A204.1 (cell line): ENCODE results near the gene ENOX1.

Source experiments
- FAIRE-seq: peaks from 2 replicates; lab custom pipeline; 2012; peaks lifted over from hg19 to GRCh38; lab: Jason Lieb, UNC

The ENOX1 gene

DNA sequence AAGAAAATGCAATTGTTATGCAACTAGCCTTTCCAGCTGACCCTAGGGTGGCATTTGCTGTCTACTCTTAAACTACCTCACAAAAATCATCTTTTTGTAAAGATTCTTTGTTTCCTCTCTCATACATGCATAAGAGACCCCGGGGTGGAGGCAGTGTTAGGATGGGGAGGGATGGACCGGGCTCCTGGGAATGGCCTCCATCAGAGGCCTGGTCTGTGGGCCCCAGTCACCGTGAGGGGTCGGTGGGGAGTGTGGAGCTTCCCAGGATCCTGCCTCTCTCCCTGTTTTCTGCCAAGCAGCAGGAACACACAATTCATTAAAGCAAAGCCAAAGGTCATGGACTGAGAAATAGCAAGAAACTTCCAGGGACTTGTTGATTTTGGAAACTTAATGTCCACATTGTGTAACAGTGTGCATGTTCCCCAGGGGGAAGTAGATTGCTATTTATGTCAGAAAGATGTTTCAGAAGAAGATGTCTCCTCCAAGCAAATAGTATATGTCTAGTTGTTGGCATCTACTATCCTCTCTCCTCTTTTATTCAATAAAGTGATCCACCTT lies 241.4 kb downstream of the ENOX1 start:
- FAIRE-seq: no peak

DNA sequence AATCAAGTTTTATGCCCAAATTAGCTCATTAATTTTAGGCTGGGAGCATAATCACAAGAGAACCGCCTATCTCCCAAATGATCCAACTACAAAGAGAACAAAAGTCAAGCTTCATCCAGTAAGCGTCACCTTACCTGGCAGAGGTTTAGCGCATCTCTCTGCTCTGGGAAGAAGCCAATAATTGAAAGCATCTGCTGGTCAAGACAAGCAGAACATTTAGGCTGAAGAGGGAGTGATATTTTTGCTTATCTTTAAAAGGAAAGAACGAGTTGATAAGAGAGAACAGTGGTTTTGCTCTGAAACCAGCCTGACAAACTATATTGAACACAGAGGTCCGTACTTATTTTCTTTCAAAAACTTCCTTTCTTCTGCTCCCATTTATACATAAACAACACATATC lies 242.1 kb downstream of the ENOX1 start:
- no peak for FAIRE-seq

DNA sequence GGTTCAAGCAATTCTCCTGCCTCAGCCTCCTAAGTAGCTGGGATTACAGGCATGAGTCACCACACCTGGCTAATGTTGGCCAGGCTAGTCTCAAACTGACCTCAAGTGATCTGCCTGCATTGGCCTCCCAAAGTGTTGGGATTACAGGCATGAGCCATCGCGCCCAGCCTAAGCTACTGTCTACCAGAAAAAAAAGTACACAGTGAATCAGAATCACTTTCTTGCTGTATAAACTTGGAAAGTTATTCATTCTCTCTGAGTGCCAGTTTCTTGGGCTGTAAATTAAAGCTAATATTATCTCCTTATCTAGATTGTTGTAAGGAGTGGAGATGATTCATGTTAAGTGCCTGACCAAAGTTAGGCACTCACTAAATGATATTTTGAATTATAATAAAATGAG lies 242.8 kb downstream of the ENOX1 start:
- no peak for FAIRE-seq

DNA sequence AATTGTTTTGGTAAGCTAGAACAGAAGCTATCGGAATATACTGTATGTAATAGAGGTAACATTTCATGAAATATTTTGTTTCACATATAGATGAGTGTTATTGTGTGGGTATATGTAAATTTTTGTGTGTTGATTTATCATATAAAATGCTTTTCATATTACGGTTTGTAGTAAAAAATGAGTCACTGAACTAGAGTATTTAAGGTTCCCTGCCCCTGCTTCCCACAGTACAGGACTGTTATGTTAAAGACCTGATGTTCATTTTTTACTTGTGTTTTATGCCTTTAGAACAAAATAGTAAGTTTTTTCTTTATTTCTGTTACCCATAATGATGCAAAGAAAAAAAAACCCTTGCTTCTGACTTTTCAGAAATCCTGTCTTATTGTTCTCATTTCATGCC lies 243.4 kb downstream of the ENOX1 start:
- no peak for FAIRE-seq

DNA sequence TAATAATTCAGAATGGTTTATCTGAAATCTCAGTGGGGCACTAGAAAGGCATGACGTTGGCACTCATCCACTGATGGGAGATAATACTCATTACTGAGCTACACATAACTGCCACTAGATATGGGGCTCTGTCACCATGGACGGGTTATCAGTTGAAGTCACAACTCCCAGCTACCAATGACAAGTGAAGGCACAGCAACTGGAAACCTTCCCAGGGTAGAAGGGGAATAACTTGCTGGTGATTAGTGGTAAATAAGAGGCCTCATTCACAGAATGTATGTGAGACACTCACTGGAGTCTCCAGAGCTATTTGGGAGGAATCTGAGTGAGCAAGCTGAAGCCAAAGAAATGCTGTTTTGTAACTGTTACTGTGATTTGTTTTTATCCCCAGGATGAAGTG lies 249.6 kb downstream of the ENOX1 start:
- FAIRE-seq: no peak

DNA sequence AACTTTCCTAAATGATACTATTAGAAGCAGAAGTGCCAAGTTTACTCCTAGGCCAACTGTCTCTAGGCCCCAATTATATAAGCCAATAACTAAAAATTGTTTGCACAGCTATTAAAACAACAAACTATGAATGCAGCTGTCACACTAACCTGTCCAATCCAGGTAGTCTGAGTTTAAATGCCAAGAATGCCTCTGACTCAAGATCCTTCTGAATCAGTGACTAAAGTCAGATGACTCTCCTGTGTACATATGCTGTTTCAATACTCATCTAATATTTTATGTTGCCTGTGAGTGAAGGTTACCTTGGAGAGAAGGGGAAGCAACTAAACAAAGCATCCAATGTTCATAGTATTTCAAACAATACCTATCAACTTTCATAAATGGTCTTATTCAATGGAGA lies 257.0 kb downstream of the ENOX1 start:
- FAIRE-seq: no peak

DNA sequence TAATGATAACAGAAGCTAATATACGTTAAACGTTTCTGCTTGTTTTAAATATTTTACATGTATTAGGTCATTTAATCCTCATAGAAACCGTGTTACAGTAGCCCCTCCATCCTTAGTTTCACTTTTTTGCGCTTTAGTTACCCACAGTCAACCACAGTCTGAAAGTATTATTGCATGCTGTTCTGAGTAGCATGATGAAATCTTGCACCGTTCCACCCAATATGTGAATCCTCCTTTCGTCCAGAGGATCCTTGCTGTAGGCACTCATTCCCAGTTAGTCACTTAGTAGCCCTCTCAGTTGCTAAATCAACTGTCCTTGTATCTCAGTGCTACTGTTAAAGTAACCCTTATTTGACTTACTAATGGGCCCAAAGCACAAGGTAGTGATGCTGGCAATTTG lies 257.8 kb downstream of the ENOX1 start:
- FAIRE-seq: no peak

DNA sequence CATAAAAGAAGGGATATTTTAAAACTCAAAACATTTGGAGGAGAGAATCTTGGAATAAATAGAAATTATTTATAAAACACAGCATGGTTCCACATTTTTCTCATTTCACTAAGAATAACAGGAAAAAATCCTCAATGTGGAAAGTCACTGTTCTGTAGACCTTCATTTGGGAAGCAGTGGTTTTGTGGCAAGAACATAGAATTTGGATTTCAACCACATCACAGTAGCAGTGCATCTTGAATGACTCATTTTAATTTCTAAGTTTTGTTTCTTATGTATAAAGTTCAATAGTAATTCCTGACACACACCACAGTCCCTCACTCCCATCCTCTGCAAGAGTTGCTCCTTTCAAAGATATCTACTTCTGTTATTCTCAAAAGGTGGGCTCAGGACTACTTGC lies 264.0 kb downstream of the ENOX1 start:
- no peak for FAIRE-seq

DNA sequence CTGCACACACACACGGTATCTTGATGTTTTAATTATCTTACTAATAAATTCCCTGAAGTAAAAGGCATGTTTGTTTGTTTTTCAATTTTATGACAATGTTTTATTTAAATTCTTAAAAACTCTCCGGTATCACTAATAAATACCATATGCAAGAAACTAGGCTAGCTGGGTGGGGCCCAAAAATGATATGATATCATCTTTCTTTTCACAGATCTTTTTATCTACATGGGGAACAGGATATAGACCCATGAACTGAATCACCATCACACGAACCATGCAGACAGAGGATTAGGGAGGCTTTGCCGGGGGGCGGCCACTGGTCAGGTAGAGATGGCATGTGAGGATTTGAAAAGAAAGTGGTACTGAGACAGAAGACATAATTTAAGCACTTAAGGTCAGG lies 266.4 kb downstream of the ENOX1 start:
- no peak for FAIRE-seq

DNA sequence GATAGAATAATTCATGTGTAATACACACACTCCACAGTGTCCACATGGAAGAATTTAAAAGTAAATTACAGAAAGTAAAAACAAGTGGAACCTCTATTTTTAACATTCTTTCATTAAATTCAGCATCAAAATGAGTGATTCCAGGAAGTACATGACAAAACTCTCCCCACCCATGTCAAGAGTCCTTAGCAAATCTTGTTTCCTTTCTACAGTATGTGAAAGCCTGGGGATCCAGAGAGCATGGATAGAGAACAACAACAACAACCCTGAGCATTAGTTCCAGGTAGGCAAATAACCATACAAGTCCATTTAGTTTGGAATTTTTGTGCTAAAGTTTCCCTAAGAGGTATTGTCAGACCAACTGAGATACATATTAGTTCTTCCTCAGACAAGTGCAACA lies 267.9 kb downstream of the ENOX1 start:
- no peak for FAIRE-seq

DNA sequence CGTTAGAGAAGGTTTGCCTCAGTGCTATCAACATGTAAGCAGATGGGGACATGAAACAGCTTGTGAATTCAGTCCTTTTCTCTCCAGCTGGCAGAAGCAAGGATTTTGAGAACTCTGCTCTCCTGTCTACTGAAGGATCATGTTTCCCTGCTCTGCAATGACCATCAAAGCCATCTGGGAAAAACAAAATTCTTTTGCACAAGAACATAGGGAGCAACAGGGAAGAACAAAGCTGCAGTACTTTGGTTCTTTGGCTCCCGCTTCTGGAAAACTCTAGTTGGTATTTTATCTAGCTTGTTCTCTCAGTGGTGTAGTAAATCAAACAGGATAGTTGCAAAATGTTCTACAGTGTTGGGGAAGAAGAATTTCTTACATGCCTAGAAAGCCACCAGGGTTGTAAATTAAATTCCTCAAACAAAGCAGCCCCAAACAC lies 270.4 kb downstream of the ENOX1 start:
- FAIRE-seq: no peak

DNA sequence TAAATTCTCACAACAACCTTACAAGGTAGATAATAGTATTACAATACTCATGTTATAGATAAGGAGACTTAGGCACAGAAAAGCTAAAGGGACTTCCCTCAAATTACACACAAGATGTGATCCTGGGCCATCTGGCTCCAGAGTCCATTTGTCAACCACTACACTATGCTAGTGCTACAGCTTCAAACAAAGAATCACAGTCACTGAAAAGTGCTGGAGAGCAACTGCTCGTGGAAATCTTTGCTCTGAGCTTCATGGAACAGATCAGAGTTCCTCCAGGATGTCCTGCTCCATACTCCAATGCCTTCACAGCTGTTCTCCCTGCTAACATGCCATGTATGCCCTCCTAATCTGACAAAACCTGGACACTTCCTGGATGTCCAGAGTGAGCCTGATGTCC lies 271.2 kb downstream of the ENOX1 start:
- no peak for FAIRE-seq

DNA sequence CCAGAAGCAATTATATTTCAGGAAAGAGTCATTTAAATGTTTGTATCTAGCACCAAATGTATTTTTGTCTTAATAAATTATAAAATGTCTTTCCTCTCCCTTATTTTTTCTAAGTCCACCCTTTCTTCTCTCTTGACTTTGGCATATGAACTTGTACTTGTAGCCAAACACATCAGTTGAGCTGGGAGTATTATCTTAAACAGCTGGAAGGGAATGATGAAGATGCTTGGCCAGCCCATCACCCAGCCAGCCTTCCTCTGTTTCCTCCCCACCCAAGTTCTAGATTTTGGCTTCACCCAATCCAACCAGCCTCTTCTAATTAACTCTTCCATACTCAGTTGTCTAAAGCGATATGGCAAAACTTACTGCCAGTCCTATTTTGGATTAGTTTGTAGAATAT lies 272.5 kb downstream of the ENOX1 start:
- FAIRE-seq: no peak

DNA sequence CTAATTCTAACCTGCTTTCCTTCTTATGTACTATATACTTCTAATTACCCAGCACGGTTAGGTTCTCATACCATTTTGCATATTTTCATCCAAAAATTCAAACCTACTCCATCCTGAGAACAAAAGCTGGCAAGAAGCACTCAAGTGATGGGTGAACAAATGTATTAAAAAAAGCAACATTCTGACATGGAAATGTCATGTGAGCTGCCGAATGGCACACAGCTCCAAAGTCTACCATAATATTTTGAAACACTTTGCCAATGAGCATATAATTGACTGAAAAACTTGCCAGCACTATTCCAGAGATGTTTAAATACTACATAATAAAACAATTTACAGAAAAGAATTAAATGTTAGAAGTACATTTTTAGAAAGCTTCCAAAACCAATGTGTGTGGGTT lies 274.6 kb downstream of the ENOX1 start:
- FAIRE-seq: no peak

DNA sequence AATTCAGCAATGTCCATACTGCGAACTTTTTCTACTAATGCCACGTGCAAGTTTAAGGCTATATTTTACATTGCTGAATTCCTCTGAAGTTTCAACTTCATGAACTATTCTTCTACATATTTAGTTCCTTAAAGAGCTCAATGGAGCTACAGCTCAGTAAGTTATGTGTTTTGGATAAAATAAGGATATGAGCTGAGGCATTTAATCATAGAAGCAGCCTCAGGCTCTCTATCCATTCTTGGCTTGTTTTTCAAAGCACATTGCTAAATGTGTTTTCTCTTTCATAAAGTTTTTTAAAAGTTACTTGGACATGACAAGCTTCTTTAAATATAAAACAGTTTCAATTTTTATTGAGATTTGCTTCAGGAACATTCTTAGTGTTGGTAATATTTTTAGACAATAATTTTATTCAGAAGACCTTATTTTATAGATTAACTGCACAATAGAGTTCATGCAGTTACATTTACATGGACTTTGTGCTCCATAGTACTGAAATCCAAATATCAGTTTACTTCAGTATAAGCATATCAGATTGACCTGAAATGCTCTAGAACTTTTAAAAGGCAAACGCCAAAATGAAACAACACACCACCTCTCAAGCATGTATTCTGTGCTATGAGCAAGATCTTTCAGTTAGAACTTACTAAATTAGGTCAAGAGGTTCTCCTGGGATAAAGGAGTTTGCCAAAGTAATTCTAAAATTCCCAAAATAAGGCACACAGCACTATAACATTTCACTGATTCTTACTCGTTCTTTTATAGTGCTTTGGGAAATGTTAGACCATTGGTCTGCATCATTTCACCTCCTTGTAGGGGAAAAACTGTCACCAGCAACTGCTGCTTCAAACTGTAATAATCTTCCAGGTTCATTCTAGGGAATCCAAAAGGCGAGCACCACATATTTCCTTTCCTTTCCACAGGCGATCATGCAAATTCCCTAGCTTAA lies 275.5 kb downstream of the ENOX1 start:
- no peak for FAIRE-seq

DNA sequence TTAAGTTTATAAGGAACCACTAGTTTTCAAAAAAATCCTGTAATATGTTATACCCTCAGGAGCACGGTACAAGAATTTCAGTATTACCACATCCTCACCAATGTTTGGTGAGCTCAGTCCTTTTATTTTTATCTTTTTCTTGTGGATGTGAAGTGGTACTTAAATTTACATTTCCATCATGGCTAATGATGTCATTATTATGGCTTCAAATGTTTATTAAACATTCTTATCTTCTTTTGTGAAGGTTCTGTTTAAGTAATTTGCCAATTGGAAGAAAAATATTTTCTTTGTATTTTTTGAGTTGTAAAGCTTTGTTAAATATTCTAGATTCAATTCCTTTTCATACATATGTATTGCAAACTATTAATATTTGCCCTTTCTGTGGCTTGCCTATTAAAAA lies 291.0 kb downstream of the ENOX1 start:
- FAIRE-seq: no peak

DNA sequence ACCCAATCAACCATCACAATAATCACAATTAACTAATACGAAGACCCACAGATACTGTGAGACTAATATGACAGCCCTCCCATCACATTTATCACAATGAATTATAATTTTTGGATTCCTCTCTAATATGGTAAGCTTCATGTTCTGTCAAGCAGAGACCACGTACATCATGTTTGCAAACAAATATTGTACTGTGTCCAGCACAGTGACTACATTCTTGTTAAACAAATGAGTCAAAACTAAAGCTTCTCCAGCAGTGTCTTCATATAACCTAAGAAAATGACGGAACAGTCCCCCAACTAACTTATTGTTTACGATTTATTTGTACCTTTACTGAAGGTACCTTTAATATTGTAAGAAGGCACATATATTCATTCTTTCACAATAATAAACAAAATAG lies 292.6 kb downstream of the ENOX1 start:
- no peak for FAIRE-seq

DNA sequence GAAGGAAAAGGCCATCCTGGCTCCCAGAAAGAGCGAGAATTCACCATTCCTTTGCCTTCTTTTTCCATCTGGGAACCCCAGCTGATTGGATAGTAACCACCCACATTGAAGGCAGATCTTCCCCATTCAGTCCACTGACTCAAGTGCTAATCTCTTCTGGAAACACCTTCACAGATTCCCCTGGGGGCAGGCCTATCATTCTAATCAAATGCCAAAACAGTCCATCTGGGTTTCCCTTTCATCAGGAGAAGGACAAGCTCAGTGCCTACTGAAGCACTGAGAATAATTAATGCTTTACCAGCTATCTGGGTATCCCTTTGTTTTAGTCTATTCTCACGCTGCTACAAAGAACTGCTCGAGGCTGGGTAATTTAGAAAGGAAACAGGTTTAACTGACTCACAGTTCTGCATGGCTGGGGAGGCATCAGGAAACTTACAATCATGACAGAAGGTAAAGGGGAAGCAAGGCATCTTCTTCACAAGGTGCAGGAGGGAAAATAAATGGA lies 293.2 kb downstream of the ENOX1 start:
- no peak for FAIRE-seq

DNA sequence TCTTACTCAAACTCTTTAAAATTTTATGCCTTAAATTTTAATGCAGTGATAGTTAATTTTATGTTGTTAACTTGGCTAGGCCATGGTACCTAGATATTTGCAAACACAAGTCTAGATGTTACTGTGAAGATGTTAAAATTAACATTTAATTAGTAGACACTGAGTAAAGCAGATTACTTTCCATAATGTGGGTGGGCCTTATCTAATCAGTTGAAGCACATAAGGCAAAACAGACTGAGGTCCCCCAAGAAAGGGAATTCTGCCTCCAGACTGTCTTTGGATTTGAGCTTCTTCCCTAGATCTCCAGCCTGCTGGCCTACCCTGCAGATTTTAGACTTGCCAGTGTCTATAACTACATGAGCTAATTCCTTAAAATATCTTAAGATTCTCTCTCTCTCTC lies 294.0 kb downstream of the ENOX1 start:
- FAIRE-seq: no peak

DNA sequence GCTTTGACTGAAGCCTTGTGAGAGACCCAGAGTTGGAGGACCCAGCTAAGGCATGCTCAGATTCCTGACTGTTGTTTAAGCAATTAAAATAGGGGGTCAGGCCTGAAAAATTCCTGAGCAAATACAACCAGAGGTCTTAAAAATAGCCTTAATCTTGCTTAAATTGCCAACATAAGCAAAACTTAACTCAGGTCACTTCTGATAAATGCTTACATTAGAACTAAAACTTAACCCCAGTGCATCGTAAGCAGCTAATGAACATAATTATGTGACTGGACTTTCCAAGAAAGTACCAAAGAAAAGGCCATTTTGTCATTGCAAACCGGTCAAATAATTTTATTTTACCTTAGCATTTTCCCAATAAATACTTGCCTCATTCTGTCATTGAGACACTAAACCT lies 294.5 kb downstream of the ENOX1 start:
- FAIRE-seq: no peak

DNA sequence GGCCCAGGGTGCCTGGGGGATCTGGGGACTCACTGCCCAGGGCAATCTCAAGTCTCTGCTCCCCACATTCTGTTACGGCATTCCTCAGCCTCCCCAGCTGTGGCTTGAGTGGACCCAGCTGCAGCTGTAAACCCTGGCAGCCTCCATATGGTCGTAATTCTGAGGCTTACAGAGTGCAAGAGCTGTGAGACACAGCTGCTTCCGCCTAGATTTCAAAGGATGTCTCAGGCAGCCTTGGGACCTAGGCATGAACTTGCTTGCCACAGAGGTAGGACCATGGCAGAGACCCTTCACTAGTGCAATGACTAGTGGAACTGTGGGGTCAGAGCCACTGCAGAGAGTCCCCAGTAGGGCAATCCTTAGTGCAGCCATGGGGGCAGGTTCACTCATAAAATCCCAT lies 297.5 kb downstream of the ENOX1 start:
- no peak for FAIRE-seq

DNA sequence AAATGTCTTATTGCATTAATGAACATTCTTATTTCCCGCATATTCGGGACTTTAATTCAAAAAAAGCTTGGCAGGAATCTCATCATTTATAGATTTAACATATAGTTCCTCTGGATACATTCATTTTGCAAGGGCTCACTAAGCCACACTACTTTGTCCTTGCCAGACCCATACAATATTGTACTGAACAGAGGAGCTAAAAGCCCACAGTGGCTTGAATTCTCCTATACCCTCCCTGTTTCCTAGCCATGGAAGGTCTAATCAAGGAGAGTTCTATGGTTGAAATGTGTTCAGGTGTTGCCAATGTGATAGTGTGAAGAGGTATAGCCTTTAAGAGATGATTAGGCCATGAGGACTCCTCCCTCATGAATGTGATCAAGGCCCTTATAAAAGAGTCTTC lies 298.9 kb downstream of the ENOX1 start:
- no peak for FAIRE-seq

DNA sequence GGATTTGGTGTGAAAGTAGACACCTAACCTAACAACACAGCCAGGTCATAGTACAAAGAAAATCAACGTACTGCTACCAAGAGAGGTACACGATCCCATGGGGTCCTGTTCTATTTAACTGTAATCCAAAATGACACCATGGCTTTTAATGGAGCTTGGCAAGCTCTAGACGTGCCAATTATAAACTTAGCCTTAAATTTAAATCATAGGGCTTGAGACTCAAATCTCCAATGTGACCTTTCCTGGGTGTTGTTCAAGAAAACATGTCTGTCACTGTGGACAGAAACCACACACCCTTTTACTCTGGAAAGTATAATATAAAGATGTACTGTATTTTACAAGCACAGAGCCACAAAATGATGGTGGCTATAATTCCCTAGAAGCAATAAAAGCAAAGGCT lies 299.3 kb downstream of the ENOX1 start:
- no peak for FAIRE-seq
